Endodermal cell (in vitro differentiated cells): ENCODE results near the gene GAL3ST1. TPM values are rescaled to one million over a fixed set of nuclear protein-coding genes. Genes with fewer than 3 reads are reported as not detected.

Experiments used
- DNase-seq: peaks from one replicate; pipeline ENCODE4 v3.0.0-alpha.2; 2017
- H3K27ac ChIP-seq: 2 replicates; pipeline ENCODE4 v1.5.1; 2013; ENCODE audit warnings: mild to moderate bottlenecking, low read depth, low read length, moderate library complexity
- H3K27me3 ChIP-seq: 2 replicates; pipeline ENCODE4 v1.6.1; 2013; ENCODE audit warnings: mild to moderate bottlenecking, low read length, moderate library complexity; ENCODE audit not compliant: insufficient read depth, control insufficient read depth, poor library complexity, severe bottlenecking
- H3K36me3 ChIP-seq: 2 replicates; pipeline ENCODE4 v1.7.0; 2013; ENCODE audit warnings: mild to moderate bottlenecking, low read length, moderate library complexity; ENCODE audit not compliant: control insufficient read depth, insufficient read depth
- H3K4me1 ChIP-seq: one replicate; pipeline ENCODE4 v1.7.0; 2013; ENCODE audit warnings: low read length; ENCODE audit not compliant: control insufficient read depth, insufficient read depth
- H3K4me3 ChIP-seq: 2 replicates; pipeline ENCODE4 v1.5.1; 2013; ENCODE audit warnings: mild to moderate bottlenecking, low read length, moderate library complexity
- H3K9ac ChIP-seq: 2 replicates; pipeline ENCODE4 v1.6.1; 2013; ENCODE audit warnings: mild to moderate bottlenecking, low read length, moderate library complexity; ENCODE audit not compliant: poor library complexity, severe bottlenecking; ENCODE audit errors: extremely low read depth
- H3K9me3 ChIP-seq: 2 replicates; pipeline ENCODE4 v1.6.1; 2013; ENCODE audit warnings: mild to moderate bottlenecking, low read length, moderate library complexity; ENCODE audit not compliant: control insufficient read depth
- H3K27ac Mint-ChIP-seq: 2 replicates; pipeline ENCODE4 v1.8.0; 2020; ENCODE audit warnings: mixed read lengths
- H3K27me3 Mint-ChIP-seq: 2 replicates; pipeline ENCODE4 v1.8.0; 2021; ENCODE audit warnings: mild to moderate bottlenecking, mixed read lengths; ENCODE audit not compliant: insufficient read depth
- H3K36me3 Mint-ChIP-seq: 2 replicates; pipeline ENCODE4 v1.8.0; 2020; ENCODE audit warnings: low read depth, mixed read lengths
- H3K4me1 Mint-ChIP-seq: 2 replicates; pipeline ENCODE4 v1.8.0; 2020; ENCODE audit warnings: mixed read lengths
- H3K4me3 Mint-ChIP-seq: 2 replicates; pipeline ENCODE4 v1.8.0; 2020; ENCODE audit warnings: mild to moderate bottlenecking, moderate library complexity, mixed read lengths
- H3K9me3 Mint-ChIP-seq: 2 replicates; pipeline ENCODE4 v1.8.0; 2020; ENCODE audit warnings: mild to moderate bottlenecking, mixed read lengths
- WGBS, 2 experiments: methylation state at CpG; one replicate each; pipeline versions ENCODE4 v1.1.5 to v1.1.7; 2013; ENCODE audit warnings: missing lambda C conversion rate in 2 of 2, mixed read lengths in 1 of 2; ENCODE audit not compliant: insufficient coverage in 1 of 2, insufficient read length in 1 of 2; 5-methylcytosine and 5-hydroxymethylcytosine counted together
- total RNA-seq, 2 donors: library from RNA; stranded (reverse); fragmentation: NEBNext Ultra II Directional in 1 of 2; extraction: Animal tissue kit (Norgen Biotek cat#: 25700) in 1 of 2; gene quantifications; 2 replicates in 1 of 2; 3 replicates in 1 of 2; pipeline ENCODE4 v1.2.1, GENCODE V29; 2021
- TF ChIP-seq, protein P1 (sequence below): fragments of 200-600 bp; sonication (generic); conservative IDR thresholded peaks from 2 replicates; pipeline ENCODE4 v1.5.0; 2021; ENCODE audit warnings: antibody characterized with exemption, mild to moderate bottlenecking

GAL3ST1 gene
- total RNA-seq, 2 donors from 2014 or later: 26.4 to 28.3 TPM

DNA sequence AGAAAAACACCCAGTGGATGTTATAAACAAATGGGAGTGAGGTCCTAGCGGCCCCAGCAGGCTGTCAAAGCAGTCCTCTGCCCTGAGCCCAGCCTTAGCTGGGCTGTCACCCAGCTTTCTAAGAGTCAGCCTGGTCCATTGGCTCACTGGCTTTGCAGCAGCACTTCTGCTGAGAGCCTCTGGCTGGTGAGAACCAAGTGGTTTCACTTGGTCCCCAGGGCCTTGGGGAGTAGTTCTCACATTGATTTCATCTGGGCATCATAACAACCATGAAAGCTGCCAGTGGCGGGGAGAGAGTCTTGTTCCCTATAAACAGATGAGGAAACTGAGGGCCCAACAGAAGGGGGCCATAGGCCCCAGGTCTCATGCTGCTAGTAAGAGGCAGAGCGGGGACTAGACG, 39.3 kb downstream of the GAL3ST1 start:
- Mint-ChIP-seq H3K27ac (no peak overlapping the region), H3K4me1 (no peaks in the 10 kb centered on the region), H3K9me3 (no peaks in the 10 kb centered on the region), H3K27me3 (no peaks in the 10 kb centered on the region), H3K36me3 (no peaks in the 10 kb centered on the region), H3K4me3 (no peak overlapping the region)
- DNase-seq: no peak
- Histone ChIP-seq H3K4me3 (no peak overlapping the region), H3K9ac (no peak overlapping the region), H3K9me3 (no peaks in the 10 kb centered on the region), H3K36me3 (no peaks in the 10 kb centered on the region), H3K4me1 (no peaks in the 10 kb centered on the region), H3K27ac (no peak overlapping the region), H3K27me3 (no peaks in the 10 kb centered on the region)
- TF ChIP-seq, protein P1, sequence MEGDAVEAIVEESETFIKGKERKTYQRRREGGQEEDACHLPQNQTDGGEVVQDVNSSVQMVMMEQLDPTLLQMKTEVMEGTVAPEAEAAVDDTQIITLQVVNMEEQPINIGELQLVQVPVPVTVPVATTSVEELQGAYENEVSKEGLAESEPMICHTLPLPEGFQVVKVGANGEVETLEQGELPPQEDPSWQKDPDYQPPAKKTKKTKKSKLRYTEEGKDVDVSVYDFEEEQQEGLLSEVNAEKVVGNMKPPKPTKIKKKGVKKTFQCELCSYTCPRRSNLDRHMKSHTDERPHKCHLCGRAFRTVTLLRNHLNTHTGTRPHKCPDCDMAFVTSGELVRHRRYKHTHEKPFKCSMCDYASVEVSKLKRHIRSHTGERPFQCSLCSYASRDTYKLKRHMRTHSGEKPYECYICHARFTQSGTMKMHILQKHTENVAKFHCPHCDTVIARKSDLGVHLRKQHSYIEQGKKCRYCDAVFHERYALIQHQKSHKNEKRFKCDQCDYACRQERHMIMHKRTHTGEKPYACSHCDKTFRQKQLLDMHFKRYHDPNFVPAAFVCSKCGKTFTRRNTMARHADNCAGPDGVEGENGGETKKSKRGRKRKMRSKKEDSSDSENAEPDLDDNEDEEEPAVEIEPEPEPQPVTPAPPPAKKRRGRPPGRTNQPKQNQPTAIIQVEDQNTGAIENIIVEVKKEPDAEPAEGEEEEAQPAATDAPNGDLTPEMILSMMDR: no peak
- 88 to 95% methylated on average over 3 to 4 of the region's 4 CpGs for WGBS, 2 experiments

DNA sequence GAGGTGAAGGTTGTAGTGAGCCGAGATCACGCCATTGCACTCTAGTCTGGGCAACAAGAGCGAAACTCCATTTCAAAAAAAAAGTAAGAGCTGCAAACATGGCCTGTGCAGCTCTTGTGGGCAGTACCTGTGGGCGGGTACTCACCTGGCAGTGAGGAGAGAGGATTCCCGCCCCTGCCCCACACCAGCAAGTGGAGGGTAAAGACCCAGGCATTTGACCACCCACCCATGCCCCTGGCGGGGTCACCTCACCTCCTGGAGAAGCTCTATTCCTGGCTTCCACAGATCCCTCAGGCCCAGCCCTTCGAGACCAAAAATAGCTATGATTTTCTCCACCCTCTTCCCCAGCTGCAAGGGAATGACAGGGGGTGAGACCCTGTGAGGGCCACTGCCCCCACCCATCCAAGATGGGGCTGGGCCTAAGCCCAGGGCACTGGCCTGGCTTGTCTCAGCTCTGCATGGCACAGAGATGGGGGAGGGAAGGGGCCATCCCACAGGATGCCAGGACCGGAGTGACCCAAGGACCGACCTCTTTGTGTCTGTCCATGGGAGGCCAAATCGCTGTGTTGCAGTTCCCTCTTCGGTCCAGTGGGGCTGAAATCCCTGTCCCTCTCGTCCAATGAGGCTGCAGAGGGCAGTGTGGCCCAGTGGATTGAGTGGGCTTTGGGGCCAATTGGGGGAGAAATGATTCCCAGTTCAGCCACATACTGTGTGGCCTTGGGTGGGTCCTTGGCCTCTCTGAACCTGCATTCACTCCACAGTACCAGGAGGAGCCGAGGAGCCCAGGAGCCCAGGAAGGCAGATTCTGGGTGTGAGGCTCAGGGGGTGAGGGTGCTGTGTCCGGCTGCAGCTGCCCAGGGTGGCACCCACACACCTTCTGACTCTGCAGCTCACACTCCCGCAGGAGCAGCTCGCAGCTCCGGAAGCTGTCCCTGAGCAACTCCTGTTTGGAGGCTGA, 42.5 kb downstream of the GAL3ST1 start:
- DNase-seq: no peak
- 90 to 93% methylated on average over 12 to 17 of the region's 17 CpGs for WGBS, 2 experiments

DNA sequence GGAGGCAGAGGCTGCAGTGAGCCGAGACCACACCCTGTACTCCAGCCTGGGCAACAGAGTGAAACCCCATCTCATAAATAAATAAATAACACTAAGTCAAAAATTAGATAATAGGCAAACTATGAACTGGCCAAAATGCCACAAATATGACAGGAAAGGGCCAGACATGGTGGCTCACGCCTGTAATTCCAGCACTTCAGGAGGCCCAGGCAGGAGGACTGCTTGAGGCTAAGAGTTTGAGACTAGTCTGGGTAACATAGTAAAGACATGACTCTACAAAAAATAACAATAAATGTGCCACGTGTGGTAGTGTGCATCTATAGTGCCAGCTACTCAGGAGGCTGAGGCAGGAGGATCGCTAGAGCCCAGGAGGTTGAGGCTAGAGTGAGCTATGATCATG, 47.8 kb downstream of the GAL3ST1 start:
- 74 to 97% methylated on average over 2 to 4 of the region's 4 CpGs for WGBS, 2 experiments
- H3K27ac Mint-ChIP-seq: no peak overlapping the region
- H3K27ac ChIP-seq: no peak overlapping the region

More for the DNA sequence above, 42.5 kb downstream of the GAL3ST1 start:
- Mint-ChIP-seq H3K4me3 (no peak overlapping the region), H3K9me3 (no peaks in the 10 kb centered on the region), H3K27me3 (no peaks in the 10 kb centered on the region), H3K27ac (no peak overlapping the region), H3K36me3 (no peaks in the 10 kb centered on the region), H3K4me1 (no peaks in the 10 kb centered on the region)
- H3K9ac ChIP-seq: no peak overlapping the region
- no peaks in the 10 kb centered on the region for H3K4me1 ChIP-seq
- H3K36me3 ChIP-seq: no peaks in the 10 kb centered on the region
- no peaks in the 10 kb centered on the region for H3K9me3 ChIP-seq
- no peak overlapping the region for H3K27ac ChIP-seq
- TF ChIP-seq, protein P1: no peak
- H3K27me3 ChIP-seq: no peaks in the 10 kb centered on the region
- no peak overlapping the region for H3K4me3 ChIP-seq

More for the DNA sequence above, 47.8 kb downstream of the GAL3ST1 start:
- H3K4me3 ChIP-seq: no peak overlapping the region
- H3K9me3 ChIP-seq: no peaks in the 10 kb centered on the region
- no peak for DNase-seq
- H3K36me3 ChIP-seq: no peaks in the 10 kb centered on the region
- H3K27me3 Mint-ChIP-seq: peaks cover 2% of the 10 kb centered on the region
- no peaks in the 10 kb centered on the region for H3K36me3 Mint-ChIP-seq
- H3K4me1 ChIP-seq: peaks cover 4% of the 10 kb centered on the region
- H3K4me1 Mint-ChIP-seq: no peaks in the 10 kb centered on the region
- no peak overlapping the region for H3K4me3 Mint-ChIP-seq
- no peak overlapping the region for H3K9ac ChIP-seq
- no peaks in the 10 kb centered on the region for H3K27me3 ChIP-seq
- H3K9me3 Mint-ChIP-seq: no peaks in the 10 kb centered on the region
- TF ChIP-seq, protein P1: no peak
